ENCODE data around the gene DCAF6. TPM values are rescaled to one million over a fixed set of nuclear protein-coding genes. Genes with fewer than 3 reads are reported as not detected.

DCAF6 gene
- total RNA-seq, 1 donor from 2014 or later, result 80.5 TPM

GRCh38 chr1:168096296-168097165 is 160.0 kb downstream of the DCAF6 start:
- intact Hi-C loops (cut with DNase I), result no loop called here
- no peaks in the 10 kb centered on the region for H3K9me3 ChIP-seq
- H3K4me3 ChIP-seq, result no peak overlapping the region
- H3K27ac ChIP-seq, result no peak overlapping the region
- no peaks in the 10 kb centered on the region for H3K27me3 ChIP-seq
- DNase-seq (ENCODE audit: extremely low spot score in 2 of 2), result peak; percentile 72 to 75
- peaks cover 0 to 22% of the 10 kb centered on the region in 2 donors for H3K36me3 ChIP-seq
- H3K4me1 ChIP-seq, result peaks cover 8% of the 10 kb centered on the region
- TF ChIP-seq POLR2A (IDR thresholded peaks at IDR 0.05) (no peak), POLR2AphosphoS5 (IDR thresholded peaks at IDR 0.05; ENCODE audit: insufficient read depth in 1 of 2, low read depth in 1 of 2) (no peak)
- TF ChIP-seq, protein P1, sequence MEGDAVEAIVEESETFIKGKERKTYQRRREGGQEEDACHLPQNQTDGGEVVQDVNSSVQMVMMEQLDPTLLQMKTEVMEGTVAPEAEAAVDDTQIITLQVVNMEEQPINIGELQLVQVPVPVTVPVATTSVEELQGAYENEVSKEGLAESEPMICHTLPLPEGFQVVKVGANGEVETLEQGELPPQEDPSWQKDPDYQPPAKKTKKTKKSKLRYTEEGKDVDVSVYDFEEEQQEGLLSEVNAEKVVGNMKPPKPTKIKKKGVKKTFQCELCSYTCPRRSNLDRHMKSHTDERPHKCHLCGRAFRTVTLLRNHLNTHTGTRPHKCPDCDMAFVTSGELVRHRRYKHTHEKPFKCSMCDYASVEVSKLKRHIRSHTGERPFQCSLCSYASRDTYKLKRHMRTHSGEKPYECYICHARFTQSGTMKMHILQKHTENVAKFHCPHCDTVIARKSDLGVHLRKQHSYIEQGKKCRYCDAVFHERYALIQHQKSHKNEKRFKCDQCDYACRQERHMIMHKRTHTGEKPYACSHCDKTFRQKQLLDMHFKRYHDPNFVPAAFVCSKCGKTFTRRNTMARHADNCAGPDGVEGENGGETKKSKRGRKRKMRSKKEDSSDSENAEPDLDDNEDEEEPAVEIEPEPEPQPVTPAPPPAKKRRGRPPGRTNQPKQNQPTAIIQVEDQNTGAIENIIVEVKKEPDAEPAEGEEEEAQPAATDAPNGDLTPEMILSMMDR (IDR thresholded peaks at IDR 0.05), result no peak

- H3K9me3 ChIP-seq, result no peaks in the 10 kb centered on the region
- DNase-seq (ENCODE audit: extremely low spot score in 2 of 2), result peak; percentile 81 to 89
- H3K4me3 ChIP-seq, result no peak overlapping the region
- TF ChIP-seq POLR2A (IDR thresholded peaks at IDR 0.05) (no peak), POLR2AphosphoS5 (IDR thresholded peaks at IDR 0.05; ENCODE audit: insufficient read depth in 1 of 2, low read depth in 1 of 2) (no peak)
- TF ChIP-seq, protein P1 (IDR thresholded peaks at IDR 0.05), result no peak
- no peak overlapping the region for H3K27ac ChIP-seq
- intact Hi-C loops (cut with DNase I), result no loop called here
- peaks cover 1% of the 10 kb centered on the region for H3K4me1 ChIP-seq
- no peaks in the 10 kb centered on the region for H3K27me3 ChIP-seq
- peaks cover 0 to 22% of the 10 kb centered on the region in 2 donors for H3K36me3 ChIP-seq
Observed at GRCh38 chr1:168097921-168098528, 161.5 kb downstream of the DCAF6 start.

GRCh38 chr1:168098534-168099320 is 162.2 kb downstream of the DCAF6 start:
- peaks cover 0 to 22% of the 10 kb centered on the region in 2 donors for H3K36me3 ChIP-seq

GRCh38 chr1:168099337-168099801 is 162.9 kb downstream of the DCAF6 start:
- H3K36me3 ChIP-seq, result peaks cover 0 to 25% of the 10 kb centered on the region in 2 donors
- no peak overlapping the region for H3K4me3 ChIP-seq
- no peak for DNase-seq (ENCODE audit: extremely low spot score in 2 of 2)
- H3K27ac ChIP-seq, result no peak overlapping the region
- no peaks in the 10 kb centered on the region for H3K27me3 ChIP-seq
- H3K4me1 ChIP-seq, result no peaks in the 10 kb centered on the region
- TF ChIP-seq POLR2AphosphoS5 (IDR thresholded peaks at IDR 0.05; ENCODE audit: insufficient read depth in 1 of 2, low read depth in 1 of 2) (no peak), POLR2A (IDR thresholded peaks at IDR 0.05) (no peak)
- TF ChIP-seq, protein P1 (IDR thresholded peaks at IDR 0.05), result no peak
- no peaks in the 10 kb centered on the region for H3K9me3 ChIP-seq
- intact Hi-C loops (cut with DNase I), result no loop called here

More at GRCh38 chr1:168098534-168099320, 162.2 kb downstream of the DCAF6 start:
- TF ChIP-seq POLR2AphosphoS5 (IDR thresholded peaks at IDR 0.05; ENCODE audit: insufficient read depth in 1 of 2, low read depth in 1 of 2) (no peak), POLR2A (IDR thresholded peaks at IDR 0.05) (no peak)
- TF ChIP-seq, protein P1 (IDR thresholded peaks at IDR 0.05), result no peak
- H3K4me1 ChIP-seq, result no peaks in the 10 kb centered on the region
- DNase-seq (ENCODE audit: extremely low spot score in 2 of 2), result peak in 1 of 2 donors; percentile 94
- H3K27me3 ChIP-seq, result no peaks in the 10 kb centered on the region
- no peaks in the 10 kb centered on the region for H3K9me3 ChIP-seq
- intact Hi-C loops (cut with DNase I), result no loop called here
- no peak overlapping the region for H3K4me3 ChIP-seq
- H3K27ac ChIP-seq, result no peak overlapping the region

Data from vagina (tissue), 2 donors.